Muscle layer of duodenum (tissue), 2 donors: ENCODE results near the gene MYO1D.

Experiments used
- H3K27ac ChIP-seq: one replicate; pipeline ENCODE4 v1.7.0; 2013; ENCODE audit warnings: mild to moderate bottlenecking, low read length
- H3K27me3 ChIP-seq: one replicate; pipeline ENCODE4 v1.7.0; 2013; ENCODE audit warnings: low read depth, mild to moderate bottlenecking, control low read depth, low read length
- H3K36me3 ChIP-seq, 2 donors: one replicate each; pipeline ENCODE4 v1.7.0; 2013; ENCODE audit warnings: low read length in 2 of 2, control low read depth in 1 of 2, mild to moderate bottlenecking in 1 of 2; ENCODE audit not compliant: insufficient read depth in 2 of 2, control insufficient read depth in 1 of 2
- H3K4me1 ChIP-seq, 2 donors: one replicate each; pipeline ENCODE4 v1.7.0; 2013; ENCODE audit warnings: low read length in 2 of 2, mild to moderate bottlenecking in 2 of 2, control low read depth in 1 of 2, moderate library complexity in 1 of 2; ENCODE audit not compliant: insufficient read depth in 2 of 2, control insufficient read depth in 1 of 2
- H3K4me3 ChIP-seq, 2 donors: one replicate each; pipeline ENCODE4 v1.7.0; 2013; ENCODE audit warnings: low read length in 2 of 2, low read depth in 1 of 2, mild to moderate bottlenecking in 1 of 2
- H3K9me3 ChIP-seq, 2 donors: one replicate each; pipeline ENCODE4 v1.7.0; 2013; ENCODE audit warnings: low read length in 2 of 2, control low read depth in 1 of 2, mild to moderate bottlenecking in 1 of 2; ENCODE audit not compliant: control insufficient read depth in 1 of 2
- donor health status: healthy.

The MYO1D gene

DNA sequence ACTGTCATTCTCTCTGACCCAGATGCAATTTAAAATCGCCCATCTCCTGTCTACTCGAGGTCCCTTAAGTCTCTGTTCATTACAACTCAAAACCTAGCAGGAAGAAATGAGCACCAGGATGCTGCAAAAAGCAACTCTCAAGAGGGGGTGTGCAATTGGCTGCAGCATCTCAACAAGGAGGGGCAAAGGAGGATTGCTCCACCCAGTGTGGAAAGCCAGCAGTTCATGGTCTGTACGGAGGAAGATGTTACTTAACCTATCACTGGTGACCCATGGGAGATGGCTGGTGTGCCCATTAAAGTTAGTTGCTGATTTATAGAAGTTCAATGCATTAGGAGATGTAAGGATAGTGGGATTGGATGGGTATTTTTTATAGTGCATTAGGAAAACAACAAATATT, 242.8 kb downstream of the MYO1D start:
- Histone ChIP-seq H3K9me3 (no peaks in the 10 kb centered on the region), H3K36me3 (no peaks in the 10 kb centered on the region), H3K27ac (no peak overlapping the region), H3K4me1 (no peaks in the 10 kb centered on the region), H3K27me3 (no peaks in the 10 kb centered on the region), H3K4me3 (no peak overlapping the region)

GRCh38 chr17:32631341-32632096, 245.4 kb downstream of the MYO1D start:
- H3K4me3 ChIP-seq, result no peak overlapping the region
- no peaks in the 10 kb centered on the region for H3K9me3 ChIP-seq
- no peak overlapping the region for H3K27ac ChIP-seq
- H3K4me1 ChIP-seq, result no peaks in the 10 kb centered on the region
- H3K36me3 ChIP-seq, result no peaks in the 10 kb centered on the region
- H3K27me3 ChIP-seq, result no peaks in the 10 kb centered on the region

GRCh38 chr17:32629563-32630190, 247.2 kb downstream of the MYO1D start:
- H3K27me3 ChIP-seq, result no peaks in the 10 kb centered on the region
- H3K4me1 ChIP-seq, result no peaks in the 10 kb centered on the region
- no peak overlapping the region for H3K4me3 ChIP-seq
- no peaks in the 10 kb centered on the region for H3K36me3 ChIP-seq
- no peaks in the 10 kb centered on the region for H3K9me3 ChIP-seq
- no peak overlapping the region for H3K27ac ChIP-seq

GRCh38 chr17:32628271-32629044, 248.5 kb downstream of the MYO1D start:
- Histone ChIP-seq H3K4me3 (no peak overlapping the region), H3K4me1 (no peaks in the 10 kb centered on the region), H3K36me3 (no peaks in the 10 kb centered on the region), H3K27me3 (no peaks in the 10 kb centered on the region), H3K9me3 (no peaks in the 10 kb centered on the region), H3K27ac (no peak overlapping the region)

DNA sequence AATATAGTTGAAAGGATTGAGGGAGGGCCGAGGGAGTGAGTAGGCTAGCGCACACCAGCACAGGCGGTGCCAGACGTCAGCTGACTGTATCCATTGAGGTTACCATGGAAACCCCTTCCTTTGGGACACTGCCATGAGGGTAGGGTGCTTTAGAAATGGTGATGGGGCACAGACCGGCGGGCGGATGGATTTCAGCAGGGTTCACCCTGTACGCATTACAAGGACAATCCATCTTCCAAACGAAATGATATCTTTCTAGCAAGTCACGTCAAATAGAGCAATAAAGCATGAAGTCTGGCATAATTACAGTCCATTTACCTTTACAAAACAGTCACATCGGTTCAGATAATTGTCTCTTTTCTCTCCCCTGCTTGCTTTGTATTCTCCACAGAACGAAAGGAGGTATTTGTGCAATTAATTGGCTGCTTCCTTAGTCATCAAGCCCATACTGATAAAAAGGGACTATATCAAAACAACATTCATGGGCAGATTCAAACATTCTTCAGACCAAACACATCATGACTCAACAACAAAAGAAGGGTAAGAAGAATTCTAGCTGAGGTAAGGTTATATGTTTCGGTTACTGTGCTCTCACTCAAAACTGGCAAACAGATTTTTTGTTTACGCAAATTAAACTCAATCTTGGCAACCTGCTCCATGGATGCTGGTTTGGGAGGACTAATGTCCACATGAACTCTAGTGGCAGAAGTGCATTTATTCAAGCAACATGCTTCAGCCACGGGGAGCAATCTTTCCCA, 249.5 kb downstream of the MYO1D start:
- H3K9me3 ChIP-seq, result no peaks in the 10 kb centered on the region
- H3K4me3 ChIP-seq, result no peak overlapping the region
- H3K4me1 ChIP-seq, result no peaks in the 10 kb centered on the region
- no peaks in the 10 kb centered on the region for H3K27me3 ChIP-seq
- H3K36me3 ChIP-seq, result no peaks in the 10 kb centered on the region
- no peak overlapping the region for H3K27ac ChIP-seq

DNA sequence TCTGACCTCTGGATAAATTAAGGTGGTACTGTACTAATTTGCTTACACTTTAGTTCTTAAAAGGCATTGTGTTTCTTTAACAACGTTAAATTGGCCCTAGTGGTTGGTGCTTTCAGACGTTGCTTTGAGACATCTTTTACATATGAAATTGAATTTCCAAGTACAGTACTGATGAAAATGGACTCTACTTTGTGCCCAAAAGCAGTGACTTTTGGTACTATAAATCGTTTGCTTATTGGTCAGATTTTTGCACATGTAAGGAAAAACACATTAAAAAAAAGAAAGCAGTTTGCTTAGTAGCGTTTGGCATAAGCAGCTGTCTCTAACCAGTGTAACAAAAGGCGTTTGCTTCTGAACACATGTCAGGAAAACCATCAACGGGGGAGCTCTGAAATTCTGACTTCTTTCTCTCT, 250.5 kb downstream of the MYO1D start:
- Histone ChIP-seq H3K4me3 (no peak overlapping the region), H3K27ac (no peak overlapping the region), H3K27me3 (no peaks in the 10 kb centered on the region), H3K9me3 (no peaks in the 10 kb centered on the region), H3K36me3 (no peaks in the 10 kb centered on the region), H3K4me1 (no peaks in the 10 kb centered on the region)

- no peak overlapping the region for H3K4me3 ChIP-seq
- H3K36me3 ChIP-seq, result no peaks in the 10 kb centered on the region
- H3K27ac ChIP-seq, result no peak overlapping the region
These were observed 251.0 kb downstream of the MYO1D start for GRCh38 chr17:32625971-32626370.

GRCh38 chr17:32623196-32623595, 253.7 kb downstream of the MYO1D start:
- H3K27me3 ChIP-seq, result no peaks in the 10 kb centered on the region

More at GRCh38 chr17:32625971-32626370, 251.0 kb downstream of the MYO1D start:
- no peaks in the 10 kb centered on the region for H3K4me1 ChIP-seq
- no peaks in the 10 kb centered on the region for H3K27me3 ChIP-seq
- H3K9me3 ChIP-seq, result no peaks in the 10 kb centered on the region

DNA sequence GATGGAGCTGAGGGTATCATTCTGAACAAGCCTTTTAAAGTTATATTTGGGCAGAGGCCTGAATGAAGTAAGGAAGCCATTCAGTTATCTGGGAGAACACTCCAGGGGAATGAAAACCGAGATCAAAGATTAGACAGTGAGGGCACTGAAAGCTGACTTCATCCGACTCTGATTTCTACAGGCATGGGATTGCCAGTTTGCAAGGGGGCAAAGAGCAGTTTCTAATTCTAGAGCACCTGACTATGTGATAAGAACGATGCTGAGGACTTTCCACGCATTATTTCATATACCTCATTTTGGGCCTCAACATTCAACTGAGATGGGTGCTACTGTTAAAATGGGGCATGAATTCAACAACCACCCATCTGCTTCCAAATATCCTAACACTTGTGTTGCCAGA, 254.4 kb downstream of the MYO1D start:
- H3K27ac ChIP-seq, result no peak overlapping the region
- H3K4me3 ChIP-seq, result no peak overlapping the region
- no peaks in the 10 kb centered on the region for H3K36me3 ChIP-seq
- H3K27me3 ChIP-seq, result no peaks in the 10 kb centered on the region
- no peaks in the 10 kb centered on the region for H3K9me3 ChIP-seq
- no peaks in the 10 kb centered on the region for H3K4me1 ChIP-seq

More at GRCh38 chr17:32623196-32623595, 253.7 kb downstream of the MYO1D start:
- no peaks in the 10 kb centered on the region for H3K36me3 ChIP-seq
- no peak overlapping the region for H3K4me3 ChIP-seq
- H3K27ac ChIP-seq, result no peak overlapping the region
- no peaks in the 10 kb centered on the region for H3K4me1 ChIP-seq
- H3K9me3 ChIP-seq, result no peaks in the 10 kb centered on the region

DNA sequence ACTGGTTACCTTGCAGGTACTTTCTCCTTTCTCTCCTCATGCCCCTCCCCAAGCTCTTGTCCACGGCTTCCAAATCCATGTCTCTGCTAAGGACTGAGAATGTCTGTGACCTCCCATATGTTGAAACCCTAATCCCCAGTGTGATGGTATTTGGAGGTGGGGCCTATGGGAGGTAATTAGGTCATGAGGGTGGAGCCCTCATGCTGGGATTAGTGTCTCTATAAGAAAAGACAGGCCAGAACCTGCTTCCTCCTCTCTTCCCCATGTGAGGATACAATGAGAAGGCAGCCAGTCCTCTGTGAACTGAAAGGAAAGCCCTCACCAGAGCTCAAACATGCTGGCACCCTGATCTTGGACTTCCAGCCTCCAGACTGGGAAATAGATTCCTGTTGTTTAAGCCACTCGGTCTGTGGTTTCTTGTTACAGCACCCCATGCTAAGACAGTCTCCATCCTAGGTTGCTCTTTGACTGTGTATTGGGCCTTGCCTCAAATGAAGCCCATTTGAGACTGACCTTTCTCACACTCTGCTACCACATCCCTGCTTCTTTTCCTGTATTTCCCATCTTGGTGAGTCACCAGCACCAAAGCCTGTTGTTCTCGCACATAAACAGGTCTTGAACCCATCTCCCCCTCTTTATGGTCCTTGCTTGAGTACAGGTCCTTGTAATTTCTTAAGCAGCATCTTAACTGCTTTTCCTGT, 255.2 kb downstream of the MYO1D start:
- no peaks in the 10 kb centered on the region for H3K36me3 ChIP-seq
- H3K27ac ChIP-seq, result no peak overlapping the region
- no peaks in the 10 kb centered on the region for H3K27me3 ChIP-seq

More for the DNA sequence above, 255.2 kb downstream of the MYO1D start:
- H3K4me3 ChIP-seq, result no peak overlapping the region
- no peaks in the 10 kb centered on the region for H3K9me3 ChIP-seq
- H3K4me1 ChIP-seq, result no peaks in the 10 kb centered on the region
